HG03558 (cell line): ENCODE data around the gene U2AF2.

Experiments used
- ATAC-seq: cut with Tn5 transposase; IDR thresholded peaks from one replicate; pipeline ENCODE4 v1.9.1; 2021; ENCODE audit warnings: moderate number of reproducible peaks; ENCODE audit not compliant: unreplicated experiment; ENCODE audit errors: extremely low read depth

U2AF2 gene

GRCh38 chr19:55673465-55673864 is 18.6 kb downstream of the U2AF2 start:
- ATAC-seq: no peak

DNA sequence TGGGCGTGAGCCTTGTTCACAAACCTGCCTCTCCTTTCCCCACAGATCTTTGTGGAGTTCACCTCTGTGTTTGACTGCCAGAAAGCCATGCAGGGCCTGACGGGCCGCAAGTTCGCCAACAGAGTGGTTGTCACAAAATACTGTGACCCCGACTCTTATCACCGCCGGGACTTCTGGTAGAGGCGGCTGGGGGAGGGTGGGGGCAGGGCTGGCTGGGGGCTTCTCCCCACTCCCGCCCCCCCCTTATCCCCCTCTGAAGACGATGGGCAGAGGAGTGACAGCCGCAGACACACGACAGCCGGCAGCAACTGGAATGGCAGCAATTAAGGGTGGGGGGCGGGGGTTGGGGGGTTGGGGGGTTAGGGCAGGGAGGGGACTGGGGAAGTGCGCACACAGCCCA is 19.1 kb downstream of the U2AF2 start:
- ATAC-seq: no peak

DNA sequence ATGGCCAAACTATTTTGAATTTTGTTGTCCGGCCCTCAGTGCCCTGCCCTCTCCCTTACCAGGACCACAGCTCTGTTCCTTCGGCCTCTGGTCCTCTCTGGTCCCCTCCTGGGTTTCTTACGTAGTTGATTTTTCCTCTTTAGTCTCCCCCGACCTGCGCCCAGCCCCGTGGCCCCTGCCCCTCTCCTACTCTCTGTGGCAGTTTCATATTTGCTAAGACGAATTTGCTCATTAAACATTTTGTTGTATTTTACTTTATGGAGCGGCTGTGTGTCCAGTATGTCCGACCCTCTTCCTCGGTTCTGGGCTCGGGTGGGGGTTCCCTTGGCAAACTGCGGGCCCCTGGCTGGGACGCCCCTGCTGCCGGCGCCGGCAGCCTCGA is 19.6 kb downstream of the U2AF2 start:
- ATAC-seq: no peak

DNA sequence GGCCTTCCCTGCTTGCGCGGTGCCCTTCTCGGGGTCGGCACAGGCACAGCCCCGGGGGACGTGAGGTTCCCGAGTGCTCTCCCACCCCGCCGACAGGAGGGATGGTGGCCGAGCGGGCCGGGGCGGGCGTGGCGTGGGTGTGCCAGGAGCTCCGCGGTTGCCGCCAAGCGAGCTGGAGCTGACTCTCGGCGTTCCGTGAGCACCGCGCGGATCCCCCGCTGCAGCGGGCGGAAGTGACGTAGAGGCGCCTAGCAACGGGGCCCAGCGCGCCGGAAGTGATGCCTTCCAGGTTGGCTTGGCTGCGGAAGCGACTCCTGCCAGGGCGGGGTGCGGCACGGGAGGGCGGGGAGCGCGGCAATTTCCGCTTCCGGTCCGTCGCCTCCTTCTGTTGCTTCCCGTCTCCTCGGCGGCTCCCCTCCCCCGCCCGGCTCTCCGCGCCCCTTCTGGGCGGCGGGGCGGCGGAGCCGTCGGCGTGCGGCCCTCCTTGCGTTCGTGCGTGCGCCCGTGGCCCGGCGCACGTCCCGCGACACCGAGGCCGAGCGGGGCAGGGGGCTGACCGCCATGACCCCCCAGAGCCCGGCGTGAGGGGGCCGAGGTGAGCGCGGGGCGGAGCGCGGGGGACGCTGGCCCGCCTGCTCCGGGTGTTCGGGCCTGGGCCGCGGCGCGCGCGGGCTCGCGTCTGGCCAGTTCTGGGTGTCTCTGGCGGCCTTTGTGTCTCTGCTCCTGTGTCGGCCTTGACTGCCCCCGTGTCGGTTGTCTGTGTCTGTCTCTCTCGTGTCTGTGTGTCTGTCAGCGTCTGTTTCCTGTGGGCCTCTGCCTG is 20.2 kb downstream of the U2AF2 start, which contains the start of gene EPN1:
TSS of gene EPN1 (plus strand) at position 386 of the 820 bp plus-strand sequence. CDS start 3,402 bp downstream, outside the sequence.
- peak; percentile 40 for ATAC-seq

DNA sequence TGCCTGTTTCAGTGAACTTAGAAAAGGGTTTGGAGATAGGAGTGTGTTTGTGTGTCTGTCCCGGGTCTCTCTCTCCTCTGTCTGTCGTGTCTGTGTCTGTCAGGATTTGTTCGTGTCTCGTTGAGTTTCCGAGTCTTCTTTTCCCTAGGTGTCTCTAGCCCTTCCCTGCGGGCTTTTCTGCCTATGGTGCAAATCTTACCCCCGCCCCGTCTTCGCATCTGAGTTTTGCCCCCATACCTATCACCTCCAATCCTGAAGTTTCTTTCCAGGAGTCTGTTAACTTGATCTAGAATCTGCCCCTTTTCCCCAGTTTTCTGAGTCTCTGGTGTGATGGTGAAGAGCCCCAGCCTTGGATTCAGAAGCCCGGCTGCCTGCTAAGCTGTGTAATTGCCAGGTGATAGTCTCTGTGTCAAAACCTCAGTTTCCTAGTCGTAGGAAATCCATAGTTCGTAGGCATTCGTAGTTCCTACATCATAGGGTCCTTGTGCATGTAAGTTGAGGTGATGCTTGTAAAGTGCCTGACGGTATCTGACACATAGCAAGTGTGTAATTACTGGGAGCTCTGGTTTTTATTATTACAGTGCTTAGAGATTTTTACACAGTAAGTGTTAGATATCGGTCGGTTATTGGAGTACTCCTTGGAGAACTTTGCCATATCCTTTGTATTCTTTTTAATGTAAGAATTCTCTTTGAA is 21.0 kb downstream of the U2AF2 start:
- no peak for ATAC-seq

- ATAC-seq: no peak
These were observed 21.5 kb downstream of the U2AF2 start for GRCh38 chr19:55676383-55676782.

DNA sequence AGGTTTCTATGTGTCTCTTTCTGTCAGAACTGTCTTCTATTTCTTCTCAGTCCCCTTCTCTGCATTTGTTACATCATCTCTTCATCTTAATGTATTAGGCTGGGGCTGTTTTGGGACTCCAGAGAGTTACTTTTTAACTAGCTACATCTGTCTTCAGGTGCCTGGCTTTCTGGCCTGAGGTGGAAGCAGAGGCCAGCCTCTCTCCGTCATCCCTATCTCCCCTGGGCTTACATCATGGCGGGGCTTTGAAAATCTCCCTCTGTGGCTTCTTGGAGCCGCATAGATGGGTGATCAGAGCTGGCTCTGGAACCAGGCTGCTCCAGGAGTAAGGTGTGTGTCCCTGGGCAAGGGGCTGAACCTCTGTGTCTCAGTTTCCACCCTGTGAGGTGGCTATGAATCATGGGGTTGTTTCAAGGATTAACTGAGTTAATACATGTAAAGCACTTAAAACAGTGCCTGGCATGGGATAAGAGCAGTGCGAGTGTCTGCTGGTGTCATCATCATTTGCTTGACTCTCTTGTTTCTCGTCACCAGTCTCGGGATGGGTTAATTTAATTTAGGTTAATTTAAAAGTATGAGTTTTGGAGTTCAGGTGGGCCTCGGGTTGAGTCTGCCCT is 22.2 kb downstream of the U2AF2 start:
- no peak for ATAC-seq

DNA sequence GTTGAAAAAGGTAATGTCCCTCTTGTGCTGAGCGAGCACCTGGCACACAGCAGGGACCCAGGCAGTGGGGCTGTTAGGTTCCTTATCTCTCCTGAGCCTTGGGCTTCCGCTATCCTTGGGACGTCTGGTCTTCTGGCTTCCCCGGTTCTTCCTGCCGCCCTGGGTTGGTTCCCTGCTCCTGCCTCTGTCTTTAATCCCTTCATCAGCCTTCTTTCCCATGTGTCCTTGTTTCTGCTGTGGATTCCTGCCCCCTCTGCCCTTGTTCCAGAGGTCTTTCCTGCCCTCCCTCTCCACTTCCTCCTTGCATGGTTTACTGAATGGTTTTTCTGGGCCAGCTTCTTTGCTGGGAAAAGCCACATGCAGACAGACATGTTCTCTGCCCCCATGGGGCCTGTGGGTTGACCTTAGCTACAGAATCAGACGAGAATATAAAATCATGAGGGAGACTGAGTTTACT is 22.8 kb downstream of the U2AF2 start:
- no peak for ATAC-seq

- peak; percentile 46 for ATAC-seq
These were observed 23.4 kb downstream of the U2AF2 start for GRCh38 chr19:55678121-55678671.

- no peak for ATAC-seq
These were observed 24.8 kb downstream of the U2AF2 start for GRCh38 chr19:55679343-55680257.

DNA sequence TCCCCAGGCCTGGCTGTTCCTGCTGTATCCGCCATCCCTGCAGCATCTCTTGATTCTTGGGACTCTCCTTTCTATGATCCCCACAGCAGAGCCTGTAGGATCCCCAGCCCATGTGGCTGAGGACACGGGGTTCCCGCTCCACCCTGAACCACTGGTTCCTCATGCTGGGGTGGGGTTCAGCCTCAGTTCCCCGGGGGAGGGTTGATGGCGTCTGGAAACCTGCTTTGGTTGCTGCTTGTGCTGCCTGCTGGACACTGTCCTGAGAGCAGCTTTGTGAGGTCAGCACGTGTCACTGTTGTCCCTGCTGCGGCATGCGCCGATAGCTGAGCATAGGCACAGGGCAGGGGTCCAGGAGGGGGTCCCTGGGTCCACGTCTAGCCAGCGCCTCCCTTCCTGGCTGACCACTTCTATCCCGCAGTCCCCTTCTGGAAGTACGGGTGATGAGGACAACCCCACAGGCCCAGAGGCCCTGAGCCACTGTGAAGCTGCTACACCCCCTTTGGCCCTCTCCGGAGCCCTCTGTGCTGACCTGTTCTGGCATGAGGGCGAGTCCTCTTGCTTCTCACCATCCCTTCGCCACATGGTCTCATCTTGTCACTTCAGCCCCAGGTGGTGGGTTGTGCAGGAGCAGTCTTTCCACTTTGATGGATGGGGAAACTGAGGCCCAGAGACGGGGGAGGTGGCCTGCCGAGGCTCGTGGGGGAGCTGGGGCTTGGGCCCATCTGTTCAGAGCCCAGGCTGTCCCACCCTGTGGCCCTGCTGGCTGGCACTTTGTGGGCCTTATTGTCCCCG is 25.7 kb downstream of the U2AF2 start:
- no peak for ATAC-seq

GRCh38 chr19:55681131-55682092 is 26.6 kb downstream of the U2AF2 start:
- no peak for ATAC-seq

DNA sequence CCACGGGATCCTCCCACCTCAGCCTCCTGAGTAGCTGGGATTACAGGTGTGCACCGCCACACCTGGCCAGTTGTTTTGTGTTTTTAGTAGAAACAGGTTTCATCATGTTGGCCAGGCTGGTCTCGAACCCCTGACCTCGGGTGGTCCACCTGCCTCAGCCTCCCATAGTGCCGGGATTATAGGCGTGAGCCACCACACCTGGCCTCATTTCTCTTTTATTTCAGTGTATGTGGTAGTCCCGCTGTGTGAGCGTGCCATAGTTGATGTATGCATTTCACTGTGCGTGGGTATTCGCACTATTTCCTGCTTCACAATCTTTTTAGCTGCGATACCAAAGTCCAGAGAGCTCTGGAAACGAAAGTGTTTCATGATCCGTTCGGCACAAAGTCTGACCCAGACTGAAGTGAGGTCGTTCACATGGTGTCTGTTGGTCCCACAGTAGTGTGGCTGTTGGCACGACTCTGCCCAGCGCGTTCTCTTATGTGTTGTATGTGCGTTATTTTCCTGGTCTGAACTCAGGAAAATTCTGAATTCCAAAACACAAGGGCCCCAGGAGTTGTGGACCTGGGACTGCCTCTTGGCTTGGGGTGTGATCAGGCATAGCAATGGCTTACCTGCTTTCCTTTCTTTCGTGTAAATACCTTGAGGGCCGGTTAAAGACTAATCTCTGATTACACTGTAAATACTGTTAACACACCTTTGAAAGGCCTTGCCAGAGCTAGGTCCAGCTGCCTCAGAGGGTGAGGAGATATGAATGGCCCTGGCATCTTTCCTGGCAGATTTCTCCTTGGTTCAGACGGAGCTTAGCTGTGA is 28.8 kb downstream of the U2AF2 start:
- ATAC-seq: no peak

GRCh38 chr19:55684946-55685681 is 30.3 kb downstream of the U2AF2 start:
- no peak for ATAC-seq

DNA sequence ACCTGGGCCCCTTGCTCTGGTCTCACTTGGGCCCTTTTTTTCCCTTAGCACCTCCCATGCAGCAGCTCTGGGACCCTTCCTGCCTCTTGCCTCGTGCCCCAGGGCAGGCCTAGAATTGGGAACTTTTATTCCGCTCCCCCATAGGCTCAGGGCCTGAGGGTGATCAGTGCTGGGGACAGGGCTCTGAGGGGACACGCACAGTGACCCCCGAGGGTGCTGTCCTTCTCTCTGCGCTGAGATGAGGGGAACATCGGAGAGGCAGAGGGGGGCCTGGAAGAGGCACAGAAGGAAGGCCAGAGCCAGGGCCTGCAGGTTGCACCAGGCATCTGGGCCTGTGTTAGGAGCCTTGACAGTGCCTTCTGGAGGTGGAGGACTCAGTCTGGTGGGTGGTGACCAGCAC is 30.9 kb downstream of the U2AF2 start:
- no peak for ATAC-seq

DNA sequence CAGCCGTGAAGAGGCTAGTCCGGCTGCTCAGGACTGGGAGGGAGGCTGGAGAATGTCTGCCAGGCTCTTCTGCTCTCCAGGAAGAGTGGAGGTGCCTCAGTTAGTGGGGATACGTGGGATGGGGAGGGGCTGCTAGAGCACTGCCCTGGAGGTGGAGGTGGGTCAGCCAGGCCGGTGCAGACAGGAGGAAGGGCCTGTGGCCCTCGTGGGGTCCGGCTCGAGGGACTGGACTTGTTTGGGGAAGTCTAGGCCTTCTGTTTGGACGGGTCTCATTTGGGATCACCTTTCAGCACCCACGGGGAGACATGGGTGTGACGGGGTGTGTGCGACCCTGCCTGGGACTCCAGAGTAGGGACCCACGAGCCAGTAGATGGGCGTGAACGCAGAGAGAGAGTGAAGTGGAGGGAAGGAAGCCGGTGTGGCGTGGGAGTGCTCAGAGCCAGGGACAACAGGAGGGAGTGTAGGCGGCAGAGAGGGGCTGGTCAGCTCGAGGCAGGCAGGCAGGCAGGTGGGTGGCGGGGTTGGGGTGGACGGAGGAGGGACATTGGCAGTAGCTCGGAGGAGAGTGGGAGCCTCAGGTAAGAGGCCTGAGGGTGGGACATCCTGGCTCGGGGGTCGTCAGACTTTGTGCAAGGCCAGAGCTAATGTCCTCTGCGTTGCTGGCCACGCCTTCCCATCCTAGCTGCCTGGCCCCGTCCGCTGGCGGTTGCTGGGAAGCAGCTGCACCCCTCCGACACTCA is 31.6 kb downstream of the U2AF2 start:
- no peak for ATAC-seq
